ENCODE measurements around the gene ADAMTSL5.

- TF ChIP-seq POLR2A (IDR thresholded peaks at IDR 0.05; ENCODE audit: low read length) (no peak), GATA1 (IDR thresholded peaks at IDR 0.05; ENCODE audit: low read depth, low read length) (no peak)
These were observed 14.3 kb upstream of the ADAMTSL5 start for GRCh38 chr19:1526979-1527649.
